Mammary epithelial cell (primary cell): ENCODE data around the gene OR51A7.

Source experiments
- EZH2 ChIP-seq: IDR thresholded peaks from 2 replicates; pipeline ENCODE4 v1.6.1; 2012; ENCODE audit warnings: low read length, inconsistent platforms, borderline replicate concordance
- TF ChIP-seq, protein P1 (sequence below), 2 donors: IDR thresholded peaks in 1 of 2; conservative IDR thresholded peaks in 1 of 2; 2 replicates each; pipeline ENCODE4 v1.5.1; 2011 to 2012; ENCODE audit warnings: inconsistent platforms in 2 of 2, low read length in 2 of 2, mild to moderate bottlenecking in 2 of 2, control low read depth in 1 of 2, low read depth in 1 of 2; ENCODE audit not compliant: insufficient read depth in 1 of 2; ENCODE audit errors: extremely low read depth in 1 of 2

- TF ChIP-seq, protein P1, sequence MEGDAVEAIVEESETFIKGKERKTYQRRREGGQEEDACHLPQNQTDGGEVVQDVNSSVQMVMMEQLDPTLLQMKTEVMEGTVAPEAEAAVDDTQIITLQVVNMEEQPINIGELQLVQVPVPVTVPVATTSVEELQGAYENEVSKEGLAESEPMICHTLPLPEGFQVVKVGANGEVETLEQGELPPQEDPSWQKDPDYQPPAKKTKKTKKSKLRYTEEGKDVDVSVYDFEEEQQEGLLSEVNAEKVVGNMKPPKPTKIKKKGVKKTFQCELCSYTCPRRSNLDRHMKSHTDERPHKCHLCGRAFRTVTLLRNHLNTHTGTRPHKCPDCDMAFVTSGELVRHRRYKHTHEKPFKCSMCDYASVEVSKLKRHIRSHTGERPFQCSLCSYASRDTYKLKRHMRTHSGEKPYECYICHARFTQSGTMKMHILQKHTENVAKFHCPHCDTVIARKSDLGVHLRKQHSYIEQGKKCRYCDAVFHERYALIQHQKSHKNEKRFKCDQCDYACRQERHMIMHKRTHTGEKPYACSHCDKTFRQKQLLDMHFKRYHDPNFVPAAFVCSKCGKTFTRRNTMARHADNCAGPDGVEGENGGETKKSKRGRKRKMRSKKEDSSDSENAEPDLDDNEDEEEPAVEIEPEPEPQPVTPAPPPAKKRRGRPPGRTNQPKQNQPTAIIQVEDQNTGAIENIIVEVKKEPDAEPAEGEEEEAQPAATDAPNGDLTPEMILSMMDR (conservative IDR thresholded peaks at IDR 0.05 in 1 of 2, IDR thresholded peaks at IDR 0.05 in 1 of 2; ENCODE audit: extremely low read depth in 1 of 2, insufficient read depth in 1 of 2, low read depth in 1 of 2, low read length in 2 of 2): peak; percentile 29 to 37
- no peak for TF ChIP-seq EZH2
These were observed 11.5 kb upstream of the OR51A7 start for GRCh38 chr11:4891996-4892640.
